Fibroblast of lung (primary cell): ENCODE measurements around the gene LZTR1. TPM values are rescaled to one million over a fixed set of nuclear protein-coding genes. Genes with fewer than 3 reads are reported as not detected.
"Not testable (repeated sequence)": the region's sequence is repeated elsewhere in the genome, so short reads cannot be mapped to it uniquely, and the experiment has no call there.

Experiments
- DNase-seq, 2 donors: peaks; one replicate each; pipeline versions ENCODE4 v3.0.0 to v3.0.0-alpha.2; 2010; ENCODE audit warnings: low read depth in 2 of 2
- H2AFZ ChIP-seq: 2 replicates; pipeline ENCODE4 v1.5.1; 2012; ENCODE audit warnings: low read length, control low read depth, inconsistent platforms
- H3K27ac ChIP-seq: 2 replicates; pipeline ENCODE4 v1.5.1; 2011; ENCODE audit warnings: low read length, control low read depth; ENCODE audit not compliant: insufficient read depth
- H3K27me3 ChIP-seq: 2 replicates; pipeline ENCODE4 v1.5.1; 2011; ENCODE audit warnings: mild to moderate bottlenecking, low read length; ENCODE audit not compliant: control insufficient read depth, insufficient read depth
- H3K36me3 ChIP-seq: 2 replicates; pipeline ENCODE4 v1.5.1; 2011; ENCODE audit warnings: low read length; ENCODE audit not compliant: control insufficient read depth, insufficient read depth
- H3K4me1 ChIP-seq: 2 replicates; pipeline ENCODE4 v1.5.1; 2011; ENCODE audit warnings: low read length; ENCODE audit not compliant: control insufficient read depth, insufficient read depth; ENCODE audit errors: extremely low read depth
- H3K4me2 ChIP-seq: 2 replicates; pipeline ENCODE4 v1.5.1; 2011; ENCODE audit warnings: low read length, control low read depth; ENCODE audit not compliant: insufficient read depth; ENCODE audit errors: extremely low read depth
- H3K4me3 ChIP-seq, 4 experiments: fragments of 200-600 bp in 1 of 4; sonication (generic) in 1 of 4; replicated peaks in 1 of 4; 2 replicates each; pipeline ENCODE4 v1.5.1; 2011 to 2016; ENCODE audit warnings: low read length in 4 of 4, low read depth in 3 of 4, mild to moderate bottlenecking in 3 of 4, control low read depth in 2 of 4, inconsistent platforms in 1 of 4, mixed read lengths in 1 of 4; ENCODE audit not compliant: insufficient read depth in 1 of 4; ENCODE audit errors: control extremely low read depth in 1 of 4
- H3K79me2 ChIP-seq: 2 replicates; pipeline ENCODE4 v1.5.1; 2012; ENCODE audit warnings: mild to moderate bottlenecking, low read length, inconsistent platforms; ENCODE audit not compliant: control insufficient read depth, insufficient read depth
- H3K9ac ChIP-seq: 2 replicates; pipeline ENCODE4 v1.5.1; 2011; ENCODE audit warnings: mild to moderate bottlenecking, low read length, control low read depth; ENCODE audit not compliant: insufficient read depth
- H3K9me3 ChIP-seq: 2 replicates; pipeline ENCODE4 v1.5.1; 2012; ENCODE audit warnings: low read depth, low read length; ENCODE audit not compliant: control insufficient read depth, insufficient read depth
- H4K20me1 ChIP-seq: 2 replicates; pipeline ENCODE4 v1.5.1; 2011; ENCODE audit warnings: low read length; ENCODE audit not compliant: control insufficient read depth, insufficient read depth; ENCODE audit errors: extremely low read depth
- CTCF ChIP-seq, 2 donors: IDR thresholded peaks in 1 of 2; conservative IDR thresholded peaks in 1 of 2; 1 replicate in 1 of 2; 2 replicates in 1 of 2; pipeline ENCODE4 v1.5.1; 2011 to 2012; ENCODE audit warnings: low read length in 2 of 2, control low read depth in 1 of 2, inconsistent platforms in 1 of 2, low read depth in 1 of 2, mild to moderate bottlenecking in 1 of 2
- EZH2 ChIP-seq: IDR thresholded peaks from 2 replicates; pipeline ENCODE4 v1.5.1; 2012; ENCODE audit warnings: low read length, control low read depth, mild to moderate bottlenecking; ENCODE audit errors: missing control alignments
- polyA plus RNA-seq, 2 donors: library from polyadenylated mRNA; depleted of rRNA in 1 of 2; stranded (reverse) in 1 of 2; unstranded in 1 of 2; fragments of >200 nt; gene quantifications; 2 replicates each; pipeline ENCODE4 v1.2.1, GENCODE V29; 2011 to 2012; ENCODE audit warnings: missing spikeins in 1 of 2
- total RNA-seq: library from RNA; depleted of rRNA; stranded (reverse); fragments of >200 nt; gene quantifications from 2 replicates; pipeline ENCODE4 v1.2.1, GENCODE V29; 2014

The LZTR1 gene
- total and polyA plus RNA-seq, 2 donors (not counting 1 experiment from before 2014, with no cell fraction given): 27.4 to 75.8 TPM

- H2AFZ ChIP-seq: no peak overlapping the region
- H3K4me3 ChIP-seq: no peak overlapping the region
- peaks cover 2% of the 10 kb centered on the region for H4K20me1 ChIP-seq
- no peak for DNase-seq
- no peaks in the 10 kb centered on the region for H3K27me3 ChIP-seq
- no peaks in the 10 kb centered on the region for H3K36me3 ChIP-seq
- H3K27ac ChIP-seq: no peak overlapping the region
- peaks cover 91% of the 10 kb centered on the region for H3K79me2 ChIP-seq
- no peaks in the 10 kb centered on the region for H3K9me3 ChIP-seq
- no peak overlapping the region for H3K4me2 ChIP-seq
- no peak overlapping the region for H3K9ac ChIP-seq
- TF ChIP-seq CTCF (conservative IDR thresholded peaks at IDR 0.05 in 1 of 2, IDR thresholded peaks at IDR 0.05 in 1 of 2; ENCODE audit: low read depth in 1 of 2, low read length in 2 of 2) (no peak), EZH2 (no peak)
- peaks cover 3% of the 10 kb centered on the region for H3K4me1 ChIP-seq
Observed at GRCh38 chr22:20940186-20940651, 41.9 kb upstream of the LZTR1 start.

DNA sequence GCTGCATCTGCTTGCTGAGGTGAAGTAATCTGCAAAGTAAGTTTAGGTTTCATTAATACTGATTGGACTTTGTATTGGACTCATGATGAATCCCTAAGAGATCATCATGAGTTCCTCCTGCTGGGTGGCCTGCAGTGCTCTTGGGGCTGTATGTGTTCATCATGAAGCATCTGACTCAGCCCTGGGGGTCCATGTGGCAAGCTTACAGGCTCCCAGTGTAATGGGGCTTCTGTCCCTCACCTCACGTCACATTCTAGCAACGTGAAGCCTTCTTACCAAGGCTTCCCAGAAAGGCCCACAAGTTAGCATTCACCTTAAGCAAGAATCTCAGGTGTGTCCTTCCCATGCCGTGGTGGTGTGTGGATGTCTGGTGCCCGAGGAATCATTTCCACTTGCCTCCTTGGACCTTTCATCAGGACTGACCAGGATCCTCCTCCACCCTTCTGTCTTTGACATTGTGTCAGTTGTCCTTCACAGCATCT, 41.2 kb upstream of the LZTR1 start:
- no peaks in the 10 kb centered on the region for H3K9me3 ChIP-seq
- no peaks in the 10 kb centered on the region for H3K27me3 ChIP-seq
- DNase-seq: no peak
- peaks cover 91% of the 10 kb centered on the region for H3K79me2 ChIP-seq
- H3K9ac ChIP-seq: no peak overlapping the region
- peaks cover 7% of the 10 kb centered on the region for H3K4me1 ChIP-seq
- H3K4me3 ChIP-seq: no peak overlapping the region
- no peaks in the 10 kb centered on the region for H3K36me3 ChIP-seq
- no peak overlapping the region for H2AFZ ChIP-seq
- TF ChIP-seq EZH2 (no peak), CTCF (conservative IDR thresholded peaks at IDR 0.05 in 1 of 2, IDR thresholded peaks at IDR 0.05 in 1 of 2; ENCODE audit: low read depth in 1 of 2, low read length in 2 of 2) (no peak)
- H3K27ac ChIP-seq: no peak overlapping the region
- peaks cover 2% of the 10 kb centered on the region for H4K20me1 ChIP-seq
- no peak overlapping the region for H3K4me2 ChIP-seq

DNA sequence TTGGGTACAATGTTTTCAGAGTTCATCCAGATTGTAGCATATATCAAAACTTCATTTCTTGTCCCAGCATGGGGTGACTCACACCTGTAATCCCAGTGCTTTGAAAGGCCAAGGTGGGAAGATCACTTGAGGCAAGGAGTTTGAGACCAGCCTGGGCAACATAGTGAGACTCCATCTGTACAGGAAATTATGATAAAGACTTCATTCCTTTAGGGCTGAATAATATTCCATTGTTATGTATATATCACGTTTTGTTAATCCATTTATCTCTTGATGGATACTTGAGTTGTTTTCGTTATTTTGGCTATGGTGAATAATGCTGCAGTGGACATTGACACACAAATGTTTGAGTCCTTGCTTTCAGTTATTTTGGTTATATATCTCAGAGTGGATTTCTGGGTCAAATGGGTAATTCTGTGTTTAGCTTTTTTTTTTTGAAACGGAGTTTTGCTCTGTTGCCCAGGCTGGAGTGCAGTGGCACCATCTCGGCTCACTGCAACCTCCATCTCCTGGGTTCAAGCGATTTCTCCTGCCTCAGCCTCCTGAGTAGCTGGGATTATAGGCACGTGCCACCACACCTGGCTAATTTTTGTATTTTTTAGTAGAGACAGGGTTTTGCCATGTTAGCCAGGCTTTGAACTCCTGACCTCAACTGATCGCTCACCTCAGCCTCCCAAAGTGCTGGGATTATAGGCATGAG, 39.7 kb upstream of the LZTR1 start:
- H3K4me3 ChIP-seq, H3K9me3 ChIP-seq, DNase-seq, H4K20me1 ChIP-seq, H2AFZ ChIP-seq, H3K36me3 ChIP-seq, H3K27ac ChIP-seq, H3K9ac ChIP-seq, H3K27me3 ChIP-seq, H3K4me2 ChIP-seq, H3K4me1 ChIP-seq: not testable (repeated sequence)
- peaks cover 93% of the 10 kb centered on the region for H3K79me2 ChIP-seq
